ENCODE results near the gene KRTAP4-11.

GRCh38 chr17:41147531-41148204 is 29.5 kb upstream of the KRTAP4-11 start:
- TF ChIP-seq EGR1 (IDR thresholded peaks at IDR 0.05) (no peak), CREB1 (IDR thresholded peaks at IDR 0.05; ENCODE audit: low read depth) (no peak), REST (IDR thresholded peaks at IDR 0.05; ENCODE audit: low read depth) (no peak), YY1 (IDR thresholded peaks at IDR 0.05; ENCODE audit: low read depth) (no peak), TAF1 (IDR thresholded peaks at IDR 0.05; ENCODE audit: low read depth) (no peak), NFIC (IDR thresholded peaks at IDR 0.05) (no peak), RAD21 (IDR thresholded peaks at IDR 0.05; ENCODE audit: low read depth) (no peak), TCF12 (IDR thresholded peaks at IDR 0.05; ENCODE audit: low read depth) (no peak), ZBTB7A (IDR thresholded peaks at IDR 0.05; ENCODE audit: low read depth) (no peak), FOXM1 (IDR thresholded peaks at IDR 0.05; ENCODE audit: borderline replicate concordance, low read depth) (no peak), MAX (IDR thresholded peaks at IDR 0.05) (no peak), EP300 (IDR thresholded peaks at IDR 0.05; ENCODE audit: borderline replicate concordance) (no peak), USF1 (IDR thresholded peaks at IDR 0.05) (no peak)

Measured in Ishikawa (cell line).